ENCODE measurements around the gene TSLP.

The TSLP gene

DNA sequence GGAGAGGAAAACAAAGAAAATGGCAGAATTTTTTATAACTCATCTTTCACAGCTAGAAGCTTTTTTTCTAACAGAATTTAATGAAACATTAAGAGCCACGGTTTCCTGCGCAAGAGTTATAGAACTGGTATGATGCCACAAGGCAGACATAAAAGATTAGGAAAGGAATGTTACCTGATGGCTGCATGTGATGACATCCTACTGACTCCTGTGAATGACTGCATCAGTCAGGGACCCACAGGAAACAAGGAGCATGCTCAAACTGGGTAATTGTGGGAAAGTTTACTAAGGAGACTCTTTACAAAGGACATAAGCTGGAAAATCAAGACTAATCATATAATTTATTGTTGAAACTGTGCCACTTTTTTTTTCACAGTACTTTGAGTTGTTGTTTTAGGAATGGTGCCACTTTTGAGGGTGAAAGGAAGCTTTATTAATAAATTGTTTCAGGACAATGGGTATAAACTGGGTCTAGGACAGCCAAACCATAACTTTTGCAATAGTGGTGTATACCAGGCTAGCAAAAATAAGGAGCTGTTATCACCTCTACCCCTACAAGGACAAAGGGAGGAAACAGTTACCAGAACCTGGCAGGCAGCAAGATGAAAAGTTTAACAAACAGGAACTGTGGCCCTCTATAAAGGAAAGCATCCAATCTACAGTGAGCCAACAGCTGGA is 5.1 kb upstream of the TSLP start:
- no peak overlapping the region for H2BK120ac ChIP-seq (ENCODE audit: low read depth, low read length)
- H3K4me1 ChIP-seq (ENCODE audit: control insufficient read depth in 2 of 2, insufficient read depth in 1 of 2, low read depth in 1 of 2, low read length in 2 of 2), result no peaks in the 10 kb centered on the region
- peaks cover 3 to 57% (median 21%) of the 10 kb centered on the region in 3 experiments for H3K27me3 ChIP-seq (ENCODE audit: control insufficient read depth in 3 of 3, insufficient read depth in 3 of 3, low read depth in 1 of 3, low read length in 3 of 3)
- no peaks in the 10 kb centered on the region for H3K9me3 ChIP-seq (replicated peaks in 1 of 2; ENCODE audit: control insufficient read depth in 2 of 2, insufficient read depth in 1 of 2, low read depth in 1 of 2, low read length in 2 of 2)
- no peak overlapping the region for H3K4ac ChIP-seq (ENCODE audit: low read length)
- no peak overlapping the region for H3K9ac ChIP-seq (ENCODE audit: low read depth, low read length, poor library complexity)
- H2AK5ac ChIP-seq (ENCODE audit: low read depth, low read length), result no peak overlapping the region
- no CpG with 5 or more reads among the region's 2 CpGs for WGBS, 2 donors (ENCODE audit: extremely low coverage in 2 of 2, insufficient read length in 2 of 2, insufficient replicate concordance in 1 of 2)
- no peak overlapping the region for H4K91ac ChIP-seq (ENCODE audit: low read depth, low read length, poor library complexity)
- no peak overlapping the region for H3K23ac ChIP-seq (ENCODE audit: low read depth, low read length, poor library complexity)
- H3K27ac ChIP-seq (replicated peaks; ENCODE audit: low read length), result no peak overlapping the region
- no peaks in the 10 kb centered on the region for H3K79me1 ChIP-seq (ENCODE audit: low read depth, low read length)
- no peak overlapping the region for H4K8ac ChIP-seq (ENCODE audit: low read depth, low read length)
- no peak overlapping the region for H3K4me3 ChIP-seq (ENCODE audit: low read length in 2 of 2)
- no peak for DNase-seq (ENCODE audit: low spot score)
- H2BK15ac ChIP-seq (ENCODE audit: low read length), result no peak overlapping the region
- no peak overlapping the region for H2BK5ac ChIP-seq (ENCODE audit: low read length)
- no peak overlapping the region for H2BK12ac ChIP-seq (ENCODE audit: low read length)
- no peak overlapping the region for H3K18ac ChIP-seq (ENCODE audit: low read length)
- no peaks in the 10 kb centered on the region for H3K36me3 ChIP-seq (replicated peaks in 1 of 2; ENCODE audit: control insufficient read depth in 2 of 2, insufficient read depth in 2 of 2, low read length in 2 of 2)
- no peak overlapping the region for H2AFZ ChIP-seq (ENCODE audit: low read length)
- H3K14ac ChIP-seq (ENCODE audit: low read length), result no peak overlapping the region
- no peak overlapping the region for H3K4me2 ChIP-seq (ENCODE audit: insufficient read depth, low read length, poor library complexity, severe bottlenecking)

DNA sequence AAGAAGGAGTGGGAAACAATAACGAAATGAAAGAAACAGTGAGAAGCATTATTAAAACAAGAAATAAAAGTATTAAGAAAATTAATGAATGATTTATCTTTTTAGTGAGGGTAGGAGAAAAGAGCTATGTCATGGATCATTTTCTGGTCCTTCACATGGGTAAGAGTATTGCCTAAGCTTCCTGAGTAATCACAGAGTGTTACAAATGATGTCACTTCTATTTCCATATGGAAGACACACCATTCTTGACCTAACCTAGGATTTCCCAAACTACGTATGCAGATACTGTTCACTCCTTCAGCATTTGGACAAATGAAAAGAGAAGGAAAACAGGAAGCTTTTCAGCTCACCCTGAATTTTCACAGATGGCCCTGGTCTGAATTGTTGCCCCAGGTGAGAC is 3.3 kb upstream of the TSLP start:
- no CpG with 5 or more reads among the region's 2 CpGs for WGBS, 2 donors (ENCODE audit: extremely low coverage in 2 of 2, insufficient read length in 2 of 2, insufficient replicate concordance in 1 of 2)
- H3K23ac ChIP-seq (ENCODE audit: low read depth, low read length, poor library complexity), result no peak overlapping the region
- H3K36me3 ChIP-seq (replicated peaks in 1 of 2; ENCODE audit: control insufficient read depth in 2 of 2, insufficient read depth in 2 of 2, low read length in 2 of 2), result no peaks in the 10 kb centered on the region
- peaks cover 3 to 75% (median 38%) of the 10 kb centered on the region in 3 experiments for H3K27me3 ChIP-seq (ENCODE audit: control insufficient read depth in 3 of 3, insufficient read depth in 3 of 3, low read depth in 1 of 3, low read length in 3 of 3)
- H3K4ac ChIP-seq (ENCODE audit: low read length), result no peak overlapping the region
- no peak overlapping the region for H2AK5ac ChIP-seq (ENCODE audit: low read depth, low read length)
- no peak overlapping the region for H3K9ac ChIP-seq (ENCODE audit: low read depth, low read length, poor library complexity)
- no peak overlapping the region for H2BK120ac ChIP-seq (ENCODE audit: low read depth, low read length)
- no peak overlapping the region for H3K27ac ChIP-seq (replicated peaks; ENCODE audit: low read length)
- no peak overlapping the region for H2AFZ ChIP-seq (ENCODE audit: low read length)
- no peak overlapping the region for H2BK15ac ChIP-seq (ENCODE audit: low read length)
- H3K4me2 ChIP-seq (ENCODE audit: insufficient read depth, low read length, poor library complexity, severe bottlenecking), result no peak overlapping the region
- no peak overlapping the region for H2BK12ac ChIP-seq (ENCODE audit: low read length)
- H3K4me1 ChIP-seq (ENCODE audit: control insufficient read depth in 2 of 2, insufficient read depth in 1 of 2, low read depth in 1 of 2, low read length in 2 of 2), result peaks cover 0 to under 1% of the 10 kb centered on the region in 2 donors
- H2BK5ac ChIP-seq (ENCODE audit: low read length), result no peak overlapping the region
- DNase-seq (ENCODE audit: low spot score), result no peak
- H3K14ac ChIP-seq (ENCODE audit: low read length), result no peak overlapping the region
- H3K9me3 ChIP-seq (replicated peaks in 1 of 2; ENCODE audit: control insufficient read depth in 2 of 2, insufficient read depth in 1 of 2, low read depth in 1 of 2, low read length in 2 of 2), result no peaks in the 10 kb centered on the region
- no peak overlapping the region for H4K8ac ChIP-seq (ENCODE audit: low read depth, low read length)
- H3K79me1 ChIP-seq (ENCODE audit: low read depth, low read length), result no peaks in the 10 kb centered on the region
- no peak overlapping the region for H4K91ac ChIP-seq (ENCODE audit: low read depth, low read length, poor library complexity)
- no peak overlapping the region for H3K4me3 ChIP-seq (ENCODE audit: low read length in 2 of 2)
- no peak overlapping the region for H3K18ac ChIP-seq (ENCODE audit: low read length)

DNA sequence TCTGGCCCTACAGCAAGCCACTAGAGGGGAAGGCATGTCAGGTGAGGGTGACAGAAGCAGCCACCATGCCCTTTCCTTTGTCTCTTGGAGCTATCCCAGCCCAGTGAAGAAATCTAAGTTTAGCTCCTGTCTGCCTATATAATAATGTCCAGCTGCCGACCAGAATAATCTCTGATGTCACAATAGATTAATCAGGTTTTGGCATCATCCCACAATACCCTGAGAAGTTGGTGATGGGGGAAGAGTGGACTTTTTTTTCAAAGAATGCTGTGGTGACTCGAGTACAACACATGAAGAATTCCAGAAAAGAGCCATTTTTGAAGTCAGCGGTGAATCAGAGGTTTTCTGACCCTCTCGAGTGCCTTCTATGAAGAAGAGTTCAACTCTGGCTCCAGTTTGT is 1.7 kb upstream of the TSLP start:
- no peak overlapping the region for H3K27ac ChIP-seq (replicated peaks; ENCODE audit: low read length)
- no CpG with 5 or more reads among the region's 4 CpGs for WGBS, 2 donors (ENCODE audit: extremely low coverage in 2 of 2, insufficient read length in 2 of 2, insufficient replicate concordance in 1 of 2)
- no peaks in the 10 kb centered on the region for H3K9me3 ChIP-seq (replicated peaks in 1 of 2; ENCODE audit: control insufficient read depth in 2 of 2, insufficient read depth in 1 of 2, low read depth in 1 of 2, low read length in 2 of 2)
- H3K4me2 ChIP-seq (ENCODE audit: insufficient read depth, low read length, poor library complexity, severe bottlenecking), result no peak overlapping the region
- H3K4ac ChIP-seq (ENCODE audit: low read length), result no peak overlapping the region
- H2BK15ac ChIP-seq (ENCODE audit: low read length), result no peak overlapping the region
- H3K27me3 ChIP-seq (ENCODE audit: control insufficient read depth in 3 of 3, insufficient read depth in 3 of 3, low read depth in 1 of 3, low read length in 3 of 3), result peaks cover 3 to 90% (median 48%) of the 10 kb centered on the region in 3 experiments
- H2AK5ac ChIP-seq (ENCODE audit: low read depth, low read length), result no peak overlapping the region
- H3K4me3 ChIP-seq (ENCODE audit: low read length in 2 of 2), result no peak overlapping the region
- H3K23ac ChIP-seq (ENCODE audit: low read depth, low read length, poor library complexity), result no peak overlapping the region
- H3K79me1 ChIP-seq (ENCODE audit: low read depth, low read length), result no peaks in the 10 kb centered on the region
- H4K8ac ChIP-seq (ENCODE audit: low read depth, low read length), result no peak overlapping the region
- H3K4me1 ChIP-seq (ENCODE audit: control insufficient read depth in 2 of 2, insufficient read depth in 1 of 2, low read depth in 1 of 2, low read length in 2 of 2), result peaks cover 1 to 4% of the 10 kb centered on the region in 2 donors
- no peak for DNase-seq (ENCODE audit: low spot score)
- H3K14ac ChIP-seq (ENCODE audit: low read length), result no peak overlapping the region
- no peak overlapping the region for H4K91ac ChIP-seq (ENCODE audit: low read depth, low read length, poor library complexity)
- H3K18ac ChIP-seq (ENCODE audit: low read length), result no peak overlapping the region
- peak overlapping the region; percentile 78 for H2AFZ ChIP-seq (ENCODE audit: low read length)
- no peak overlapping the region for H2BK12ac ChIP-seq (ENCODE audit: low read length)
- no peak overlapping the region for H3K9ac ChIP-seq (ENCODE audit: low read depth, low read length, poor library complexity)
- H2BK5ac ChIP-seq (ENCODE audit: low read length), result no peak overlapping the region
- no peak overlapping the region for H2BK120ac ChIP-seq (ENCODE audit: low read depth, low read length)
- no peaks in the 10 kb centered on the region for H3K36me3 ChIP-seq (replicated peaks in 1 of 2; ENCODE audit: control insufficient read depth in 2 of 2, insufficient read depth in 2 of 2, low read length in 2 of 2)

DNA sequence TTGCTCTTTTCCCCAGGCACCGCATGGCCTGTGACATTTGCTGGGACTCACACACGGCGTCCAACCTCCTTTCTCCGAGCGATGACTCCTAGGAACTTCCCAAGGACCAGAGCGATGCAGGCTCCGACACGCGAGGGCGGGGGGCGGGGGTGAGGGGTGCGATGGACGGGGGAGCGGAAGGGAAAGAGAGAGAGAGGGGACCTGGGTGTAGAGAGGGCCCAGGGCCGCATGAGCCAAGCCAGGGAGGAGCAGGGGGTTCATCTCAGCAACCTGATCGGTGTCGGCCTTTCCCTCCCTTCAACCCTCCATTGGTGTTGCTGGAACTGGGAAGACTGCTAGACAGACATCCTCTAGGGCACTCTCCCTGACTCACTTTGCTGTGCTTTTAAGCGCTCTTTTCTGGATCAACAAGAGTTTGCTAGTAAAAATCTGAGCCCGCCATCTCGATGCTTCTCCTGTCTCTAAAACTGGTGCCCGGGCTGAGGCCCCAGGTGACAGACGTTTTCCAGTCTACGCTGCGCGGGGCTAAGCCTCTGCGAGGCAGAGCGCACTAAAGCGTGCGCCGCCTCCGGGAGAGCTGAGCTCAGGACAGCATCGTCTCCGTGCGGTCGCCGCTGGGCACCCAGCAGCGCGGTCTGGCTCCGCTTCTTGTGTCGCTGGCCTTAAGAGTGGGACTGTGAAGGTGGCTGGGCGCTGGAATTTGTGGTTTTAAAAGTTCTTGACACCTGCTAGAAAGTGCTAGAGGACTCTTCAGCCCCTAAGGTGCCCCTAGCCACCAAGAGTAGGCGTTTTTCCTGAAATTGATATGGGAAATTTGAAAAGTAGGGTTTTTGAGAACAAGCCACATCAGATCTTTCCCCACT is 1.0 kb upstream of the TSLP start:
- H2BK5ac ChIP-seq (ENCODE audit: low read length), result no peak overlapping the region
- no peak overlapping the region for H3K23ac ChIP-seq (ENCODE audit: low read depth, low read length, poor library complexity)
- no peak overlapping the region for H4K8ac ChIP-seq (ENCODE audit: low read depth, low read length)
- H3K4me3 ChIP-seq (ENCODE audit: low read length in 2 of 2), result peak overlapping the region; percentile 1 to 68
- peaks cover 1 to 4% of the 10 kb centered on the region in 2 donors for H3K4me1 ChIP-seq (ENCODE audit: control insufficient read depth in 2 of 2, insufficient read depth in 1 of 2, low read depth in 1 of 2, low read length in 2 of 2)
- H3K4ac ChIP-seq (ENCODE audit: low read length), result no peak overlapping the region
- H3K4me2 ChIP-seq (ENCODE audit: insufficient read depth, low read length, poor library complexity, severe bottlenecking), result peak overlapping the region; percentile 65
- no peak overlapping the region for H2AK5ac ChIP-seq (ENCODE audit: low read depth, low read length)
- no peak overlapping the region for H2BK120ac ChIP-seq (ENCODE audit: low read depth, low read length)
- WGBS, 2 donors (ENCODE audit: extremely low coverage in 2 of 2, insufficient read length in 2 of 2, insufficient replicate concordance in 1 of 2), result no CpG with 5 or more reads among the region's 42 CpGs
- no peak overlapping the region for H4K91ac ChIP-seq (ENCODE audit: low read depth, low read length, poor library complexity)
- H3K9ac ChIP-seq (ENCODE audit: low read depth, low read length, poor library complexity), result no peak overlapping the region
- no peaks in the 10 kb centered on the region for H3K36me3 ChIP-seq (replicated peaks in 1 of 2; ENCODE audit: control insufficient read depth in 2 of 2, insufficient read depth in 2 of 2, low read length in 2 of 2)
- H2BK15ac ChIP-seq (ENCODE audit: low read length), result no peak overlapping the region
- no peak overlapping the region for H3K14ac ChIP-seq (ENCODE audit: low read length)
- H2AFZ ChIP-seq (ENCODE audit: low read length), result peak overlapping the region; percentile 78
- H3K79me1 ChIP-seq (ENCODE audit: low read depth, low read length), result no peaks in the 10 kb centered on the region
- H3K27me3 ChIP-seq (ENCODE audit: control insufficient read depth in 3 of 3, insufficient read depth in 3 of 3, low read depth in 1 of 3, low read length in 3 of 3), result peaks cover 3 to 97% (median 48%) of the 10 kb centered on the region in 3 experiments
- H3K9me3 ChIP-seq (replicated peaks in 1 of 2; ENCODE audit: control insufficient read depth in 2 of 2, insufficient read depth in 1 of 2, low read depth in 1 of 2, low read length in 2 of 2), result no peaks in the 10 kb centered on the region
- H3K18ac ChIP-seq (ENCODE audit: low read length), result no peak overlapping the region
- peak; percentile 49 for DNase-seq (ENCODE audit: low spot score)
- no peak overlapping the region for H2BK12ac ChIP-seq (ENCODE audit: low read length)
- no peak overlapping the region for H3K27ac ChIP-seq (replicated peaks; ENCODE audit: low read length)
